Esophagus squamous epithelium (tissue), 4 donors: ENCODE data around the gene TANC1.

Source experiments
- POLR2A ChIP-seq, 4 donors: fragments of 450-650 bp; IDR thresholded peaks; one replicate each; pipeline ENCODE4 v1.6.1; 2017; ENCODE audit warnings: antibody characterized with exemption in 4 of 4, mild to moderate bottlenecking in 4 of 4, moderate library complexity in 3 of 4
- TF ChIP-seq, protein P1 (sequence below), 6 experiments: fragments of 450-650 bp in 4 of 6; fragments of 200-600 bp in 2 of 6; sonication (generic) in 2 of 6; IDR thresholded peaks; one replicate each; pipeline ENCODE4 v1.5.1; 2016 to 2019; ENCODE audit warnings: antibody characterized with exemption in 6 of 6, mild to moderate bottlenecking in 4 of 6, moderate library complexity in 4 of 6

DNA sequence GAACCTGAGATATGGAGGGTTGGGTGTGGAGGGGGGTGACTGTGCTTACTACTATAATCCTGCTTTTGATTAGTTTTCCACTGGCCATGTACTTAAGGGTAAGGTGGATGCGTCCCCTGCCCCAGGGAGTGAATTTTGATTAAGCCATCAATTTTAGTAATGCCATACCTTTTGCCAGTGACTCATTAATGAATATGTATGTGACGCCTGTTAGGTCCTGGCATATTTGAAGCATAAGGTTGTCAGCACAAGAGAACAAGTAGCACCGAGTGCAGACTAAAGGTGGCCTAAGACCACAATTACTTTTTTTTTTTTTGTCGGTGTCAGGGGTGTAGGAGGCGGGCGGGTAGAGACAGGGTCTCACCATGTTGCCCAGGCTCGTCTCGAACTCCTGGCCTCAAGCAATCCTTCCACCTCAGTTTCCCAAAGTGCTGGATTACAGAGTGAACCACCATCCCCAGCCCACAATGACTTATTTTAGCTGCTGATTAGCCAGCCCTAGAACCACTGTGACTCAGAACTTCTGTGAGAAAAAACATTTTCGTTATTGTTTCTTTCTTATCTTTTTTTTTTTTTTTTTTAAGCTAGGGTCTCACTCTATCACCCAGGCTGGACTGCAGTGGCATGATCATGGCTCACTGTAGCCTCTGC is 7.0 kb downstream of the TANC1 start:
- TF ChIP-seq, protein P1, sequence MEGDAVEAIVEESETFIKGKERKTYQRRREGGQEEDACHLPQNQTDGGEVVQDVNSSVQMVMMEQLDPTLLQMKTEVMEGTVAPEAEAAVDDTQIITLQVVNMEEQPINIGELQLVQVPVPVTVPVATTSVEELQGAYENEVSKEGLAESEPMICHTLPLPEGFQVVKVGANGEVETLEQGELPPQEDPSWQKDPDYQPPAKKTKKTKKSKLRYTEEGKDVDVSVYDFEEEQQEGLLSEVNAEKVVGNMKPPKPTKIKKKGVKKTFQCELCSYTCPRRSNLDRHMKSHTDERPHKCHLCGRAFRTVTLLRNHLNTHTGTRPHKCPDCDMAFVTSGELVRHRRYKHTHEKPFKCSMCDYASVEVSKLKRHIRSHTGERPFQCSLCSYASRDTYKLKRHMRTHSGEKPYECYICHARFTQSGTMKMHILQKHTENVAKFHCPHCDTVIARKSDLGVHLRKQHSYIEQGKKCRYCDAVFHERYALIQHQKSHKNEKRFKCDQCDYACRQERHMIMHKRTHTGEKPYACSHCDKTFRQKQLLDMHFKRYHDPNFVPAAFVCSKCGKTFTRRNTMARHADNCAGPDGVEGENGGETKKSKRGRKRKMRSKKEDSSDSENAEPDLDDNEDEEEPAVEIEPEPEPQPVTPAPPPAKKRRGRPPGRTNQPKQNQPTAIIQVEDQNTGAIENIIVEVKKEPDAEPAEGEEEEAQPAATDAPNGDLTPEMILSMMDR (IDR thresholded peaks at IDR 0.05): no peak
- no peak for TF ChIP-seq POLR2A (IDR thresholded peaks at IDR 0.05)
